Measurements from ENCODE around the gene MCTP1. TPM values are rescaled to one million over a fixed set of nuclear protein-coding genes. Genes with fewer than 3 reads are reported as not detected.

The MCTP1 gene
- total and polyA plus RNA-seq, 10 of the 15 experiments (the other 5 are each of a cell fraction or from before 2014, with no cell fraction given), result 12.6 to 45.9 (median 18.8) TPM

GRCh38 chr5:95256446-95256845, 28.4 kb downstream of the MCTP1 start (continued):
- TF ChIP-seq IRF5 (IDR thresholded peaks at IDR 0.05; ENCODE audit: borderline replicate concordance), result no peak
- no peak for TF ChIP-seq CTCF (IDR thresholded peaks at IDR 0.05 in 2 of 3, conservative IDR thresholded peaks at IDR 0.05 in 1 of 3; ENCODE audit: control insufficient read depth in 2 of 3, extremely low read depth in 1 of 3, insufficient read depth in 1 of 3, low read depth in 3 of 3, low read length in 3 of 3)
- no peak for TF ChIP-seq SIX5 (IDR thresholded peaks at IDR 0.05; ENCODE audit: low read depth, low read length, severe bottlenecking)
- no peak for TF ChIP-seq NFIC (IDR thresholded peaks at IDR 0.05; ENCODE audit: low read depth, low read length)
- TF ChIP-seq NRF1 (conservative IDR thresholded peaks at IDR 0.05; ENCODE audit: low read depth, low read length), result no peak
- no peak for TF ChIP-seq ZNF217 (IDR thresholded peaks at IDR 0.05)
- TF ChIP-seq GABPA (IDR thresholded peaks at IDR 0.05; ENCODE audit: low read depth), result no peak

GRCh38 chr5:95252801-95253200, 32.1 kb downstream of the MCTP1 start:
- no peaks in the 10 kb centered on the region for H3K4me1 ChIP-seq (ENCODE audit: control insufficient read depth, insufficient read depth, low read length)
- no peak overlapping the region for H3K27ac ChIP-seq (ENCODE audit: control insufficient read depth, insufficient read depth)
- no peak for DNase-seq (ENCODE audit: low read depth, low spot score)
- peaks cover 0 to 3% of the 10 kb centered on the region in 2 experiments; a peak in 2 of 4 replicates for H3K27me3 ChIP-seq (replicated peaks in 1 of 2; ENCODE audit: control insufficient read depth in 2 of 2, insufficient read depth in 2 of 2, low read length in 1 of 2)
- CTCF ChIA-PET, result no interaction called here
- SMC1A ChIA-PET (ENCODE audit: uncharacterized antibody, unreplicated experiment), result no interaction called here
- H3K4me3 ChIP-seq, result no peak overlapping the region
- H3K9ac ChIP-seq (ENCODE audit: control insufficient read depth, insufficient read depth, low read length), result no peak overlapping the region
- no peaks in the 10 kb centered on the region for H4K20me1 ChIP-seq (ENCODE audit: control insufficient read depth, insufficient read depth)
- H3K36me3 ChIP-seq (ENCODE audit: control insufficient read depth in 2 of 2, insufficient read depth in 2 of 2, low read length in 1 of 2), result no peaks in the 10 kb centered on the region
- FAIRE-seq, result no peak
- no peaks in the 10 kb centered on the region; the same call in 2 of the 3 replicates for H3K9me3 ChIP-seq (replicated peaks; ENCODE audit: control insufficient read depth, insufficient read depth, low read length)
- intact Hi-C loops (cut with micrococcal nuclease; ENCODE audit: unreplicated experiment) (no loop called here), in situ Hi-C loops (cut with MboI) (no loop called here)
- POLR2A ChIA-PET, result no interaction called here
- no peak overlapping the region for H3K4me2 ChIP-seq (ENCODE audit: control insufficient read depth, insufficient read depth)
- no peak overlapping the region for H2AFZ ChIP-seq (ENCODE audit: control insufficient read depth, low read depth, low read length)
- no peaks in the 10 kb centered on the region for H3K79me2 ChIP-seq (ENCODE audit: control insufficient read depth, insufficient read depth, low read length)
- RAD21 ChIA-PET (ENCODE audit: unreplicated experiment), result no interaction called here
- no TSS peak for BruUV-seq (replicated peaks)
- ATAC-seq, result no peak
- no peak for TF ChIP-seq TCF7 (IDR thresholded peaks at IDR 0.05; ENCODE audit: borderline replicate concordance)
- TF ChIP-seq EED (IDR thresholded peaks at IDR 0.05; ENCODE audit: low read depth), result no peak
- TF ChIP-seq SUZ12 (IDR thresholded peaks at IDR 0.05; ENCODE audit: unreplicated experiment), result no peak
- no peak for TF ChIP-seq SP1 (IDR thresholded peaks at IDR 0.05; ENCODE audit: low read depth, low read length)
- no peak for TF ChIP-seq POLR2A (IDR thresholded peaks at IDR 0.05; ENCODE audit: low read depth, low read length)
- no peak for TF ChIP-seq RUNX3 (IDR thresholded peaks at IDR 0.05; ENCODE audit: low read length)
- no peak for TF ChIP-seq POLR2AphosphoS2 (IDR thresholded peaks at IDR 0.05; ENCODE audit: low read depth, low read length)
- TF ChIP-seq ZNF207 (IDR thresholded peaks at IDR 0.05; ENCODE audit: borderline replicate concordance), result no peak
- no peak for TF ChIP-seq ZBTB33 (IDR thresholded peaks at IDR 0.05)
- TF ChIP-seq E2F4 (IDR thresholded peaks at IDR 0.05; ENCODE audit: low read depth, low read length), result no peak
- no peak for TF ChIP-seq ZBED1 (IDR thresholded peaks at IDR 0.05; ENCODE audit: borderline replicate concordance)
- TF ChIP-seq RCOR1 (conservative IDR thresholded peaks at IDR 0.05; ENCODE audit: low read depth, low read length), result no peak

All from GM12878 (cell line).